LNCaP clone FGC (cell line): ENCODE measurements around the gene VWA3A.

Source experiments
- DNase-seq: peaks from one replicate; pipeline ENCODE4 v3.0.0-alpha.2; 2011; ENCODE audit warnings: low read depth
- H3K4me3 ChIP-seq: 2 replicates; pipeline ENCODE4 v1.5.1; 2011; ENCODE audit warnings: mild to moderate bottlenecking, low read depth, low read length, control low read depth
- TF ChIP-seq, protein P1 (sequence below): IDR thresholded peaks from 2 replicates; pipeline ENCODE4 v1.5.1; 2012; ENCODE audit warnings: mild to moderate bottlenecking; ENCODE audit not compliant: control insufficient read depth, insufficient read depth; ENCODE audit errors: extremely low read depth

The VWA3A gene

GRCh38 chr16:22138482-22138881 lies 46.1 kb downstream of the VWA3A start:
- no peak for DNase-seq
- TF ChIP-seq, protein P1, sequence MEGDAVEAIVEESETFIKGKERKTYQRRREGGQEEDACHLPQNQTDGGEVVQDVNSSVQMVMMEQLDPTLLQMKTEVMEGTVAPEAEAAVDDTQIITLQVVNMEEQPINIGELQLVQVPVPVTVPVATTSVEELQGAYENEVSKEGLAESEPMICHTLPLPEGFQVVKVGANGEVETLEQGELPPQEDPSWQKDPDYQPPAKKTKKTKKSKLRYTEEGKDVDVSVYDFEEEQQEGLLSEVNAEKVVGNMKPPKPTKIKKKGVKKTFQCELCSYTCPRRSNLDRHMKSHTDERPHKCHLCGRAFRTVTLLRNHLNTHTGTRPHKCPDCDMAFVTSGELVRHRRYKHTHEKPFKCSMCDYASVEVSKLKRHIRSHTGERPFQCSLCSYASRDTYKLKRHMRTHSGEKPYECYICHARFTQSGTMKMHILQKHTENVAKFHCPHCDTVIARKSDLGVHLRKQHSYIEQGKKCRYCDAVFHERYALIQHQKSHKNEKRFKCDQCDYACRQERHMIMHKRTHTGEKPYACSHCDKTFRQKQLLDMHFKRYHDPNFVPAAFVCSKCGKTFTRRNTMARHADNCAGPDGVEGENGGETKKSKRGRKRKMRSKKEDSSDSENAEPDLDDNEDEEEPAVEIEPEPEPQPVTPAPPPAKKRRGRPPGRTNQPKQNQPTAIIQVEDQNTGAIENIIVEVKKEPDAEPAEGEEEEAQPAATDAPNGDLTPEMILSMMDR: no peak
- no peak overlapping the region for H3K4me3 ChIP-seq

DNA sequence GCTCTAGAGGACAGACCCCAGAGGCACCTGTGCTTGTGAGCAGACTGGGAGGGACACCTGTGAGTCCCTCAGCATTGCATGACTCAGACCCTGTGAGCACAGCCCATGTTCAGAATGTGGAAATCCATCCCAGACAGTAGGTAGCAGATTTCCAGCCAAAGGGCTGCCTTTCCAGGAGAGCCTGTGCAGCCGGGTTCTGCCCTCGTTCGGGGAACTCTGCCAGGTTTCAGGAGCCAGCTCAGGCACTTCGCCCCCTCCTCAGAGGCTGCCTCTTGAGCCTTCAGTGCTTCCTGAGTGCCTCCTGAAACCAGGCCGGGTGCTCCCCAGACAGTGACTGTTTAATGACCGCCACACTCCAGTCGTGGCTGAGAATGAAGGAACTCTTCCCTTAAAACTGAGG lies 46.7 kb downstream of the VWA3A start:
- DNase-seq: no peak
- TF ChIP-seq, protein P1: no peak
- H3K4me3 ChIP-seq: no peak overlapping the region

DNA sequence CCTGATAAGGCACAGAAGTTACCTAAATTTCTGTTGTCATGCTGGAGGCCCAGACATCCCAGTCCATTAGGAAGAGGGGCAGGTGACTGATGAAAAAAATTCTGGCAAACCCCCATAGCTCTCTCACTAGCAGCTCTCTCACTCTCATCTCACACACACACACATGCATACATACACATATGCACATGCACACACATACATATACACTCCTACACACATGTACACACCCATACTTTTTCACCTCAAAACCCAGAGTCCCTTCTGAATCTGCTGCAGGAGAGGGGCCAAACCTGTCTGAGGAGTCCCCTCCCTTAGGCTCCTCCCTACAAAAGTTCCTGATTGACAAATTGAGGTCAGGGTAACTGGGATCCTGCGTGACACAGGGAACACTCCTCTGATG lies 47.4 kb downstream of the VWA3A start:
- no peak overlapping the region for H3K4me3 ChIP-seq
- DNase-seq: no peak
- TF ChIP-seq, protein P1: no peak

GRCh38 chr16:22141767-22142166 lies 49.4 kb downstream of the VWA3A start:
- TF ChIP-seq, protein P1: peak; percentile 36
- no peak overlapping the region for H3K4me3 ChIP-seq
- no peak for DNase-seq

DNA sequence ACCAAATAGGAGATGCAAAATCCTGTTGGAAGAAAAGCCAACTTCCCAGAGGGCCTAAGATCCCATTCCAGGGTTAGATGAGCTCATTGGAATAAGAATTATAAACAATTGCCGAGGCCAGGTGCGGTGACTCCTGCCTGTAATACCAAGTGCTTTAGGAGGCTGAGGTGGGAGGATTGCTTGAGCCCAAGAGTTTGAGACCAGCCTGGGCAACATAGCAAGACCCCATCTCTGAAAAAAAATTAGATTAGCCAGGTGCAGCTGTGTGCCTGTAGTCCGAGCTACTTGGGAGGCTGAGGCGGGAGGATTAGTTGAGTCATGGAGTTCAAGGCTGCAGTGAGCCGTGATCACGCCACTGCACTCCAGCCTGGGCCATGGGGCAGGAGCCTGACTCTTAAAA lies 52.2 kb downstream of the VWA3A start:
- DNase-seq: no peak
- TF ChIP-seq, protein P1: no peak

DNA sequence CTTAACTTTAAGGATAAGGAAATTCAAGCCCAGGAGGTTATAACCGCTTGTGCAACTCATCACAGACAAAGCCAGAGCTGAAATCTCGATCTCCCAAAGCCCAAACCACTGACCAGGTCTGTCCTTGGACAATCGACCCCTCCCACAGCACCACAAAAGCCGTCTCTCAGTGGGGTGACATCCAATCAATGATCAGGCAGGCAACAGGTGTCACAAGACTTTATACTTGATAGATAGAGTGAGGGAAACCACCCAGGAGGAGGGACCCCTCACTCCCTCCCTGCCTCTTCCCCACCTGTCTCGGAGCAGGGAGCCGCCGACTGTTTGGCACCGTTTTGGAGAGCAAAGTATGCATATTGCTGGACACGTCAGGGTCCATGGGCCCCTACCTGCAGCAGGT lies 55.5 kb downstream of the VWA3A start:
- no peak for DNase-seq
- H3K4me3 ChIP-seq: no peak overlapping the region
- TF ChIP-seq, protein P1: no peak

More for the DNA sequence above, 52.2 kb downstream of the VWA3A start:
- no peak overlapping the region for H3K4me3 ChIP-seq

DNA sequence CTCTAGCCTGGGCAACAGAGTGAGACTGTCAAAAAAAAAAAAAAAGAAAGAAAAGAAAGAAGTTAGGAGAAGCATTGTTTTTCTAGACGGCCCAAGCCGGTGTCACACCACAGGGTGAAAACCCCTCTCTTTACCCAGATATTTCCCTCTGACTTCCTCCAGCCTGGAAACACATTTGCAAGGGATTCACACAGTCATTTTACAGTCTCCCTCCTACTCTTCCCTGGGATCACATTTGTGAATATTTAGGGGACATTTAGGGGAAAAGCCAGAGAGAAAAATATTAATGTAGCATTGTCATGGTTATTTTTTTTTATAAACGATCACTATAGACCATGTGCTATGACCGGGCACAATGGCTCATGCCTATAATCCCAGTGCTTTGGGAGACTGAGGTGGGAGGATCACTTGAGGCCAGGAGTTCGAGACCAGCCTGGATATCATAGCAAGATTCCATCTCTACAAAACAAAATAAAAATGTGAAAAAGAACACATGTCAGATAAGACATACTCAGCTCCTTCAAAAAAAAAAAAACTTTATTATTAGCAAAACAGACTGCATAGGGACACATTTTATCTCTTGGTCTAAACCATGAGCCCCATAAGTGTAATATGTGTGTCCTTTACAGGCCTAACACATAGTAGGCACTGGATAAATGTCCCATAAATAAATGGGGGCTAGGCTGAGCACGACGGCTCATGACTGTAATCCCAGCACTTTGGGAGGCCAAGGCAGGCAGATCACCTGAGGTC lies 59.1 kb downstream of the VWA3A start:
- H3K4me3 ChIP-seq: no peak overlapping the region
- TF ChIP-seq, protein P1: no peak
- no peak for DNase-seq
